ENCODE results near the gene PCDHGA4.
"Not testable (repeated sequence)": the region's sequence is repeated elsewhere in the genome, so short reads cannot be mapped to it uniquely, and the experiment has no call there.

PCDHGA4 gene

DNA sequence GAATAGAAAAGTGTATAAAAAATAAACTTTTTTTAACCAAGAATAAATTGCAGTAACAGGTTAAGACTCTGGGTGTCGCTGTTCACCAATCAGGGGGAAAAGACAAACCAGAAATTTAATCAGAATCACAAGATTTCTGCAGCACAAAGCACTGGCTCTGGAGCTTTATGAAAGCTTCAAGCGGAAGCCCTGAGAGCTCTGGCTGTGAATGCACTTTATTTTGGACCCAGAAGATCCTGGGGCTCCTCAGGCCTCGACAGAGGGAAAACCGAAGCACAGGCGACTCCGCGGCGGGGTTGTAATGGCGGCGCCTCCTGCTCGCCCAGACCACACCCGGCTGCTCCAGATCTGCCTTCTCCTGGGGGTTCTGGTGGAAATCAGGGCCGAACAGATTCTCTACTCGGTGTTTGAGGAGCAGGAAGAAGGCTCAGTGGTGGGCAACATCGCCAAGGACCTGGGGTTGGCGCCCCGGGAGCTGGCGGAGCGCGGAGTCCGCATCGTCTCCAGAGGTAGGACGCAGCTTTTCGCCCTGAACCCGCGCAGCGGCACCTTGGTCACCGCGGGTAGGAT lies at the start of gene PCDHGA4:
Gene PCDHGA4 (plus strand): TSS at position 122 of the 570 bp plus-strand sequence. CDS start 87 bp downstream, at position 209.
- peak; percentile 12 for DNase-seq

- DNase-seq, result no peak
Observed at GRCh38 chr5:141306630-141307029, 48.2 kb upstream of the PCDHGA4 start.

GRCh38 chr5:141313711-141314110 lies 41.1 kb upstream of the PCDHGA4 start:
- no peak for DNase-seq

DNA sequence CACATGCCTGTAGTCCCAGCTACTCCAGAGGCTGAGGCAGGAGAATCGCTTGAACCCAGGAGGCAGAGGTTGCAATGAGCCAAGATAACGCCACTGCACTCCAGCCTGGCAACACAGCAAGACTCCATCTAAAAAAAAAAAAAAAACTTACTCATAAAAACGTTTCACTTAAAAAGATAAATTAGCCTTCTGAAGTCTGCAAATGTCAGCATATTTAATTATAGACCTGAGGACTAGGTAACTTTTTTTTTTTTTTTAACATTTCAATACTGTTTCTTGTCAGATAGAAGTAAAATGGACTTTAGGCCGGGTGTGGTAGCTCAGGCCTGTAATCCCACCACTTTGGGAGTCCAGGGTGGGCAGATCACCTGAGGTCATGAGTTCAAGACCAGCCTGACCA lies 37.9 kb upstream of the PCDHGA4 start:
- not testable (repeated sequence) for DNase-seq

GRCh38 chr5:141319202-141319601 lies 35.6 kb upstream of the PCDHGA4 start:
- no peak for DNase-seq

DNA sequence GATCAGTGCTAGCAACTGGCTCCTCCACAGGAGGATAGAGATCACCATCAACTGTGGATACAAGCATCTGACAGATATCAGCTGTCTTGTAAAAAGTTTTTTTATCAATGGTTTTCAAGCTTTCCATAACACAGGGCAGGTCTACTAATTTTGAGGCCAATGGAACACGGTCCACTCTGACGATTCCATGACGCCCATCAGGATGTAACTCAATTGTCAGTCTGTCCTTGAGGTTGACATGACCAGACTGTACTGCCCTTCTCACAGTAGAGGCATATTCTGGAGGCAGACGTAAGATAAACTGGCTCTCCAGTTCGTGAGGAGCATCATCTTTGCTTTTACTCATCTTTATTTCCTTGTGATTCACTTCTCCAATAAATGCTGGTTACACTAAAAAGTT lies 35.1 kb upstream of the PCDHGA4 start:
- DNase-seq, result no peak

- DNase-seq, result peak; percentile 96
Observed at GRCh38 chr5:141320225-141321169, 34.3 kb upstream of the PCDHGA4 start, which contains the start of gene TAF7. Gene TAF7, minus strand, starts transcription at chr5:141320784. Its CDS starts 740 bp downstream, at chr5:141320044.

DNA sequence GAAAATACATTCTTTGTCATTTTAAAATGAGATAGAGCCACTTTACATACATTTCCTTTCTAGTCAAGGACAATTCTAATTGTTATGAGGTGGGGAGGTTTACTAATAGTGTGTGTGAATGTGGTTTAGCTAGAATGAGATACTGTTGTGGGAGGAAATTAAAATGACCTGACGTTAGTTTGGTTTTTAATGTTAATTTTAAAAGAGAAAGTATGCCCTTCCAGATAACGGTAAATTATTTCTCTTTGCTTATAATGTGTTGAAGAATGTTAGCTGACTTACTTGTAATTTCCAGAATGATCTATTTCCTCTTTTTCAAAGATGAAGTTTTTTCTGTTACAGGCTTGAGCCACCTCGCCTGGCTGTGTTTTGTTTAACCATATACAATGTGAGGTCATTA lies 32.6 kb upstream of the PCDHGA4 start:
- no peak for DNase-seq

GRCh38 chr5:141326088-141326854 lies 28.6 kb upstream of the PCDHGA4 start:
- peak; percentile 88 for DNase-seq

GRCh38 chr5:141328231-141328630 lies 26.6 kb upstream of the PCDHGA4 start:
- no peak for DNase-seq

- peak; percentile 61 for DNase-seq
Observed at GRCh38 chr5:141330299-141331080, 24.3 kb upstream of the PCDHGA4 start, which contains the start of gene PCDHGA1. Gene PCDHGA1, plus strand, starts transcription at chr5:141330514.

DNA sequence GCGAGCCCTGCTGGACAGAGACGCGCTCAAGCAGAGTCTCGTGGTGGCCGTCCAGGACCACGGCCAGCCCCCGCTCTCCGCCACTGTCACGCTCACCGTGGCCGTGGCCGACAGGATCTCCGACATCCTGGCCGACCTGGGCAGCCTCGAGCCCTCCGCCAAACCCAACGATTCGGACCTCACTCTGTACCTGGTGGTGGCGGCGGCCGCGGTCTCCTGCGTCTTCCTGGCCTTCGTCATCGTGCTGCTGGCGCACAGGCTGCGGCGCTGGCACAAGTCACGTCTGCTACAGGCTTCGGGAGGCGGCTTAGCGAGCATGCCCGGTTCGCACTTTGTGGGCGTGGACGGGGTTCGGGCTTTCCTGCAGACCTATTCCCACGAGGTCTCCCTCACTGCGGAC lies 22.2 kb upstream of the PCDHGA4 start:
- DNase-seq, result not testable (repeated sequence)

DNA sequence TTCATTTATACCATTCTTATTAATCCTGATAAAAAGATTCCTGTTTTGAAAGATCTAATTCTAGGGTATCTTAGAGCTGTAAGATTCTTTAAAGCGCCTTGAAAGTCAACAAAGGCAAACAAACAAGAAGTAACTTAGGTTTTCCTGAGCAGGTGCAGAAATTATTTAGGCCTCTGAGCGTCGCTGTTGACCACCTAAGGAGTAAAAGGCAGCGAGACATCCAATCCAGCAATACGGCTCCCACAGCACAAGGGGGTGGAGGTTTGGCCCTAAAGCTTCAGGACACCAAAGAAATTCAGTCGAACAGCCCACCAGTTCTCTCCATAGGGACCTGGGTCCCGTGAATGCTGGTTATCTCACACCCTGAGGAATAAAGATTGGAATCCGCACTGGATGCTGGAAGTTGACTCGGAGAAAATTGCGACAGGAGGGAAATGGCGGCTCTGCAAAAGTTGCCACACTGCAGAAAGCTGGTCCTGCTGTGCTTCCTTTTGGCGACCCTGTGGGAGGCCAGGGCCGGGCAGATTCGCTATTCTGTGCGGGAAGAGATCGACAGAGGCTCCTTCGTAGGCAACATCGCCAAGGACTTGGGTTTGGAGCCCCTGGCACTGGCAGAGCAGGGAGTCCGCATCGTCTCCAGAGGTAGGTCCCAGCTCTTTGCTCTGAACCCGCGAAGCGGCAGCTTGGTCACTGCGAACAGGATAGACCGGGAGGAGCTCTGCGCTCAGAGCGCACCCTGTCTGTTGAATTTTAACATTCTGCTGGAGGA lies 16.1 kb upstream of the PCDHGA4 start, which contains the start of gene PCDHGA2:
Gene PCDHGA2 (plus strand): TSS at position 223 of the 769 bp plus-strand sequence.
- DNase-seq, result peak; percentile 44

- DNase-seq, result not testable (repeated sequence)
Observed at GRCh38 chr5:141340781-141341354, 14.0 kb upstream of the PCDHGA4 start.

GRCh38 chr5:141342773-141343172 lies 12.0 kb upstream of the PCDHGA4 start:
- peak; percentile 4 for DNase-seq

- peak; percentile 6 for DNase-seq
Observed at GRCh38 chr5:141343242-141343952, 11.4 kb upstream of the PCDHGA4 start, which contains the start of gene PCDHGA3. Gene PCDHGA3, plus strand, starts transcription at chr5:141343829. Its CDS starts 205 bp downstream, at chr5:141344034.

GRCh38 chr5:141343953-141344463 lies 10.8 kb upstream of the PCDHGA4 start:
- DNase-seq, result no peak

DNA sequence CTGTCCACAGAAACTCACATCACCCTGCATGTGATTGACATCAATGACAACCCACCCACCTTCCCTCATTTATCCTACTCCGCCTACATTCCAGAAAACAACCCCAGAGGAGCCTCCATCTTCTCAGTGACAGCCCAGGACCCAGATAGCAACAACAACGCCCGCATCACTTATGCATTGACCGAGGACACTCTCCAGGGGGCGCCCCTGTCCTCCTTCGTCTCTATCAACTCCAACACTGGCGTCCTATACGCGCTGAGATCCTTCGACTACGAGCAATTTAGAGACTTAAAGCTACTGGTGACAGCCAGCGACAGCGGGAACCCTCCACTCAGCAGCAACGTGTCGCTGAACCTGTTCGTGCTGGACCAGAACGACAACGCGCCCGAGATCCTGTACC lies 9.5 kb upstream of the PCDHGA4 start:
- no peak for DNase-seq

GRCh38 chr5:141346017-141346416 lies 8.8 kb upstream of the PCDHGA4 start:
- DNase-seq, result not testable (repeated sequence)
